Esophagus squamous epithelium (tissue), 5 donors: ENCODE data around the gene VOPP1. TPM values are rescaled to one million over a fixed set of nuclear protein-coding genes. Genes with fewer than 3 reads are reported as not detected.
"Not testable (repeated sequence)": the region's sequence is repeated elsewhere in the genome, so short reads cannot be mapped to it uniquely, and the experiment has no call there.

ENCODE experiments used
- DNase-seq: peaks from one replicate; lab custom pipeline; 2025; lab: John Stamatoyannopoulos, UW
- H3K27ac ChIP-seq, 4 donors: fragments of 200-600 bp; sonication (generic); one replicate each; pipeline ENCODE4 v1.5.1; 2016 to 2019; ENCODE audit warnings: mild to moderate bottlenecking in 1 of 4
- H3K27me3 ChIP-seq, 4 donors: fragments of 200-600 bp; sonication (generic); 1 replicate in 3 of 4; 2 replicates in 1 of 4; pipeline versions ENCODE4 v1.5.1 to v1.6.0; 2017 to 2021; ENCODE audit warnings: antibody characterized with exemption in 1 of 4
- H3K36me3 ChIP-seq, 3 donors: fragments of 200-600 bp; sonication (generic); one replicate each; pipeline ENCODE4 v1.5.1; 2016 to 2019
- H3K4me1 ChIP-seq, 3 donors: fragments of 200-600 bp; sonication (generic); one replicate each; pipeline ENCODE4 v1.5.1; 2017 to 2019
- H3K4me3 ChIP-seq, 4 donors: fragments of 200-600 bp; sonication (generic); 1 replicate in 3 of 4; 2 replicates in 1 of 4; pipeline ENCODE4 v1.5.1; 2016 to 2019; ENCODE audit warnings: mild to moderate bottlenecking in 2 of 4, moderate library complexity in 1 of 4
- H3K9me3 ChIP-seq, 3 donors: fragments of 200-600 bp; sonication (generic); one replicate each; pipeline ENCODE4 v1.5.1; 2016 to 2019
- POLR2A ChIP-seq, 4 donors: fragments of 450-650 bp; IDR thresholded peaks; one replicate each; pipeline ENCODE4 v1.6.1; 2017; ENCODE audit warnings: antibody characterized with exemption in 4 of 4, mild to moderate bottlenecking in 4 of 4, moderate library complexity in 3 of 4
- WGBS, 2 donors: methylation state at CpG; one replicate each; pipeline ENCODE4 v1.1.5; 2018; 5-methylcytosine and 5-hydroxymethylcytosine counted together
- intact Hi-C: fragments of 100-400 bp; cut with DNase I; formaldehyde crosslinking; loops from one replicate; pipeline ENCODE4 v1.15.0; 2022
- total RNA-seq, 4 donors: library from RNA; depleted of rRNA; stranded (reverse); fragments of >200 nt; gene quantifications; one replicate each; pipeline ENCODE4 v1.1.0, GENCODE V29; 2016
- TF ChIP-seq, protein P1 (sequence below), 6 experiments: fragments of 450-650 bp in 4 of 6; fragments of 200-600 bp in 2 of 6; sonication (generic) in 2 of 6; IDR thresholded peaks; one replicate each; pipeline ENCODE4 v1.5.1; 2016 to 2019; ENCODE audit warnings: antibody characterized with exemption in 6 of 6, mild to moderate bottlenecking in 4 of 6, moderate library complexity in 4 of 6
- donor health status: DM: yes; HTN: yes; CAD: no.

VOPP1 gene
- total RNA-seq, 4 donors from 2014 or later = 13.9 to 26.5 (median 19.2) TPM

GRCh38 chr7:55588379-55588699, 16.0 kb upstream of the VOPP1 start:
- Histone ChIP-seq H3K4me3 (no peak overlapping the region), H3K9me3 (no peaks in the 10 kb centered on the region), H3K36me3 (no peaks in the 10 kb centered on the region), H3K27ac (no peak overlapping the region), H3K27me3 (peaks cover 0 to 21% (median 0%) of the 10 kb centered on the region in 4 donors), H3K4me1 (no peaks in the 10 kb centered on the region)
- intact Hi-C loops = no loop called here
- DNase-seq = no peak
- 82% methylated on average over 4 of the region's 4 CpGs; no CpG with 5 or more reads in 1 of the 2 donors for WGBS, 2 donors
- TF ChIP-seq POLR2A (IDR thresholded peaks at IDR 0.05) = no peak
- TF ChIP-seq, protein P1, sequence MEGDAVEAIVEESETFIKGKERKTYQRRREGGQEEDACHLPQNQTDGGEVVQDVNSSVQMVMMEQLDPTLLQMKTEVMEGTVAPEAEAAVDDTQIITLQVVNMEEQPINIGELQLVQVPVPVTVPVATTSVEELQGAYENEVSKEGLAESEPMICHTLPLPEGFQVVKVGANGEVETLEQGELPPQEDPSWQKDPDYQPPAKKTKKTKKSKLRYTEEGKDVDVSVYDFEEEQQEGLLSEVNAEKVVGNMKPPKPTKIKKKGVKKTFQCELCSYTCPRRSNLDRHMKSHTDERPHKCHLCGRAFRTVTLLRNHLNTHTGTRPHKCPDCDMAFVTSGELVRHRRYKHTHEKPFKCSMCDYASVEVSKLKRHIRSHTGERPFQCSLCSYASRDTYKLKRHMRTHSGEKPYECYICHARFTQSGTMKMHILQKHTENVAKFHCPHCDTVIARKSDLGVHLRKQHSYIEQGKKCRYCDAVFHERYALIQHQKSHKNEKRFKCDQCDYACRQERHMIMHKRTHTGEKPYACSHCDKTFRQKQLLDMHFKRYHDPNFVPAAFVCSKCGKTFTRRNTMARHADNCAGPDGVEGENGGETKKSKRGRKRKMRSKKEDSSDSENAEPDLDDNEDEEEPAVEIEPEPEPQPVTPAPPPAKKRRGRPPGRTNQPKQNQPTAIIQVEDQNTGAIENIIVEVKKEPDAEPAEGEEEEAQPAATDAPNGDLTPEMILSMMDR (IDR thresholded peaks at IDR 0.05) = no peak

DNA sequence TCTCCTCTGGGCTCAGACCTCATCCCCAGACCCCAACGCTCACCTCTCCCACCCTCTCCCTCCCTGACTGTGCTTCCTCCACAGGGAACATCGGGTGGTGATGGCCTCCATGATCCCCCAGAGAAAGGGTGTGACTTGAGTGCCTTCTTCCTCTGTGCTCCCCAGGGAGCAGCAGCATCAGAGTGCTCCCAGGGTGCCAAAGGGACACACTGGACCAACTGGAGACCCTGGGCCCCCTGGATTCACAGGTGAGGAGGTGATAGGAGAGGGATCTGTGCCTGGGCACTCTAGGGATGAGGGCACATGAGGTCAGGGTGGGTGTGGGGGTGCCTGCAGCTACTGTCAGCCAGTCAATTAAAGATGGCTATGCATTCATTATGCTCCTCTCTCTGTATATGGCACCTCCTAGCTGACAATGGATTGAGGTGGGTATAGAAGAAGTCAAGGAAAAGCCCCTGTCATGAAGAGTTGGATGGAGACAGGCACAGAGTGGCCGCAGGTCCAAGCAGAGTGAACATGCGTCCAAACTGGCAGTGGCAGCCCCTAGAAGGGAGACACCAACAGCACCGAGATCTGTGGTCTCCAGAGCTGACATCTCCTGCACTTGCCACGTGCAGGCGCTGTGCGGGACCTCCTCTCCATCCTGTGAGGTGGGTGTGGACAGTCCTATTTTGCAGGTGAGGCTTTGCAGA, 15.5 kb upstream of the VOPP1 start:
- Histone ChIP-seq H3K9me3 (no peaks in the 10 kb centered on the region), H3K27me3 (peaks cover 0 to 23% (median 0%) of the 10 kb centered on the region in 4 donors), H3K27ac (no peak overlapping the region), H3K36me3 (no peaks in the 10 kb centered on the region), H3K4me1 (no peaks in the 10 kb centered on the region), H3K4me3 (no peak overlapping the region)
- 82 to 93% methylated on average over 5 to 7 of the region's 8 CpGs for WGBS, 2 donors
- TF ChIP-seq, protein P1 (IDR thresholded peaks at IDR 0.05) = no peak
- no peak for TF ChIP-seq POLR2A (IDR thresholded peaks at IDR 0.05)
- DNase-seq = no peak
- intact Hi-C loops = no loop called here

GRCh38 chr7:55582656-55583055, 10.4 kb upstream of the VOPP1 start:
- intact Hi-C loops, H3K4me1 ChIP-seq, H3K4me3 ChIP-seq, H3K36me3 ChIP-seq, H3K27ac ChIP-seq, H3K9me3 ChIP-seq, DNase-seq: not testable (repeated sequence)
- peaks cover 0 to 15% (median 0%) of the 10 kb centered on the region in 4 donors for H3K27me3 ChIP-seq
- 72 to 84% methylated on average over 5 to 7 of the region's 9 CpGs for WGBS, 2 donors

GRCh38 chr7:55576753-55577152, 4.5 kb upstream of the VOPP1 start:
- WGBS, 2 donors = 84 to 89% methylated on average over 4 of the region's 4 CpGs
- no peak for TF ChIP-seq POLR2A (IDR thresholded peaks at IDR 0.05)
- TF ChIP-seq, protein P1 (IDR thresholded peaks at IDR 0.05) = no peak
- no peak for DNase-seq

DNA sequence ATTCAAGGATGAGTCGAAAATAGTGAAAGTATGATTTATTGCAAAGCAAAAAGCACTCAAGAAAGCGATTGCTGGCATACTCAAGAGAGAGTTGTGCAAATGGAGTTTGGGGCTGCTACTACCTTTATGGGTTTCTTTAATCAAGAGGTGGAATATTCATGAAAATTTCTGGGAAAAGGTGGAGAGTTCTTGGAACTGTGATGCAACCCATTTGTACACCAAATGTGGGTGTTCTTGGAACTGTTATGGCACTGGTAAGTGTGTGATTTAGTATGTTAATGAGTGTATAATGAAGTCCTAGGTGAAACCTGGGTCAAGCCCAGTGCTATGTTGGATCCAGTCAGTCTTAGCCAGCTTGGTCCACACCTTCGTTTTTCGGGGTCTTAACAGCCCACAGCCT, 3.4 kb upstream of the VOPP1 start:
- Histone ChIP-seq H3K36me3 (no peaks in the 10 kb centered on the region), H3K4me3 (no peak overlapping the region), H3K27ac (no peak overlapping the region), H3K27me3 (no peaks in the 10 kb centered on the region), H3K4me1 (peaks cover 11 to 31% (median 24%) of the 10 kb centered on the region in 3 donors), H3K9me3 (no peaks in the 10 kb centered on the region)
- WGBS, 2 donors = 81 to 92% methylated on average over 4 of the region's 4 CpGs
- no peak for DNase-seq
- intact Hi-C loops = no loop called here
- TF ChIP-seq, protein P1 (IDR thresholded peaks at IDR 0.05) = no peak
- TF ChIP-seq POLR2A (IDR thresholded peaks at IDR 0.05) = no peak

More at GRCh38 chr7:55576753-55577152, 4.5 kb upstream of the VOPP1 start:
- intact Hi-C loops = no loop called here
- no peaks in the 10 kb centered on the region for H3K9me3 ChIP-seq
- no peak overlapping the region for H3K4me3 ChIP-seq
- no peak overlapping the region for H3K27ac ChIP-seq
- H3K36me3 ChIP-seq = no peaks in the 10 kb centered on the region
- H3K27me3 ChIP-seq = no peaks in the 10 kb centered on the region
- peaks cover 11 to 21% (median 20%) of the 10 kb centered on the region in 3 donors for H3K4me1 ChIP-seq
